CMK (cell line): ENCODE data around the gene MBD3L2B.
A peak's percentile ranks its signal among the peaks of the same experiment; 100 is the strongest.

Source experiments
- DNase-seq: peaks from one replicate; pipeline ENCODE4 v3.0.0-alpha.2; 2010; ENCODE audit warnings: low read depth

MBD3L2B gene

DNA sequence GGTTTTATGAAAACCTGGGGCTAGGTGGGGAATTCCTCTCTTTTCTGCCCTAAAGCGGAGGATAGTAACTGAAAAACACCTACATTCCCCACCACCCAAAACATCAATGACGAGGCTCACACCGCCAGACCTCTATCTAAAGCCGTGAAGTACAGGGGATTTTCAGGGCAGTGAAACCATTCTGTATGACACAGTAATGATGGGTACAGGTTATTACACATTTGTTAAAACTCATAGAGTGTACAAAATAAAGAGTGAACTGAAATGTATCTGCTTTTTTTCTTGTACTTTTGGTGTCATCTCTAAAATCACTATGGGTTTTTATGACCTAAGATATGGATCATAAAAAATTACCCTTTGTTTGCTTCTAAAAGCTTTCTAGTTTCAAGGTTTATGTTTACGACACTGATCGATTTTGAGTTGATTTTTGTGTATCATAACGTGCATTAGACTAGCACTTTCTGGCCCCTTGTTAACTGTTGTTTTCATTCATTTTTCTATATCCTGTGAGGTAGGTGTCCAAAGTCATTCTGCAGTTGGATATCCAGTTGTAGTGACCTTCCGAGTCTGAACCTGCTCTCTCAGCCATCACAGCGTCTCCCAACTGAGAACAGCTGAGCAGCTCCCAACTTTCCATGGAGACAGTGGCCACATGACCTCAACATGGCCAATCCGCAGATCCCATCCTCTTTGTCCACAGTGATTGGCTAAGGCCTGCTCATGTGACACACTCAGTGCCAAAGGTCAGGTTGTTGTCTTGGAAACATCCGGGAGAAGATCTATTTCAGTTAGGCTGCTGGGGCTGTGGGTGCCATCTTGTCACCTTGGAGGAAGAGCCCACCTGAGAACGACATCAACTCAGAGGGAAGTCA lies 10.3 kb downstream of the MBD3L2B start:
- DNase-seq = no peak

DNA sequence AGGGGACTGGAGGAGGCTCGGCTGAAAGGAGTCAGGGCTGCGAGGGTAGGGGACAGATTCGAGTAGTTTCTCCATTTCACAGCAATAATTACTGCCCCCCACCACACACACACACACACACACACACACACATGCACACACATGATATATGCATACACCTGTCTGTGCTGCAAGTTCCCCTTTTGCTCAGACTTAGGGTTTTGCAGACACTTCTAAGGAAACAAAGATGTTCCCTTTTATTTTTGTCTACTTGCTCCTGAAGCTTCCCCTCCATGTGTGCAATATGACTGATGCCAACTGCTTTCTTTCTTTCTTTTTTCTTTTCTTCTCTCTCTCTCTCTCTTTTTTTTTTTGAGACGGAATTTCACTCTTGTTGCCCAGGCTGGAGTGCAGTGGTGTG lies 13.4 kb downstream of the MBD3L2B start:
- DNase-seq = no peak

DNA sequence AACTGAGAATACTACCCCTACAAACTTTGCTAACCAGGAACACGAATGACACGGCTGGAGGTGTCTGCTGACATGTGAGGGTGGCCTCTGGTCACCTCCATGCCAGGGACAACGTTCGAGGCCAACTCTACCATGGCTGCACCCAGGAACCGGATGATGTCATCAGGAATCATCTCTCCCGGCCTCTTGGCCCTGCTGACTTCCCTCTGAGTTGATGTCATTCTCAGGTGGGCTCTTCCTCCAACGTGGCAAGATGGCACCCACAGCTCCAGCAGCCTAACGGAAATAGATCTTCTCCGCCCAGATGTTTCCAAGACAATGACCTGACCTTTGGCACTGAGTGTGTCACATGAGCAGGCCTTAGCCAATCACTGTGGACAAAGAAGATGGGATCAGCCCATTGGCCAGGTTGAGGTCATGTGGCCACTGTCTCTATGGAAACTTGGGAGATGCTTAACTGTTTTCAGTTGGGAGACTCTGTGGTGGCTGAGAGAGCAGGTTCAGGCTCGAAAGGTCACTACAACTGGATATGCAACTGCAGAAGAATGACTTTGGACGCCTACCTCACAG lies 15.0 kb downstream of the MBD3L2B start:
- DNase-seq = no peak

DNA sequence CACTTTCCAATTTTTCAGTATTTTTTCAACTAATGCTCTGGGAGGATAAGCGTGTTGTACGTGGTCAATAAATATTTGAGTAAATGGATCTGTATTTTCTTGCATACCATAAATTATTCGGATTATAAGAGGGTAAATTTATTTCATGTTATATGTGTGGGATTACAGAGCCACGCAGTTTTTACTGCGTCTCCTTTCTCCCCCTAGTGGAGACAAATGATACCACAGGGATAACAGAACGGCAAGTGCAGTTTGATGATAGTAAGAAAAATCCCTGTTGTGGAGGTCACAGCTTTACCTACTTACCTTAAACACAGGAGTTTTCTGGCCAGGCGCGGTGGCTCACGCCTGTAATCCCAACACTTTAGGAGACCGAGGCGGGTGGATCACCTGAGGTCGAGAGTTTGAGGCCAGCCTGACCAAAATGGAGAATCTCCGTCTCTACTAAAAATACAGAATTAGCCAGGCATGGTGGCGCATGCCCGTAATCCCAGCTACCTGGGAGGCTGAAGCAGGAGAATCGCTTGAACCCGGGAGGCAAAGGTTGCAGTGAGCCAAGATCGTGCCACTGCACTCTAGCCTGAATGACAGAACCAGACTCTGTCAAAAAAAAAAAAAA lies 16.8 kb downstream of the MBD3L2B start:
- no peak for DNase-seq

DNA sequence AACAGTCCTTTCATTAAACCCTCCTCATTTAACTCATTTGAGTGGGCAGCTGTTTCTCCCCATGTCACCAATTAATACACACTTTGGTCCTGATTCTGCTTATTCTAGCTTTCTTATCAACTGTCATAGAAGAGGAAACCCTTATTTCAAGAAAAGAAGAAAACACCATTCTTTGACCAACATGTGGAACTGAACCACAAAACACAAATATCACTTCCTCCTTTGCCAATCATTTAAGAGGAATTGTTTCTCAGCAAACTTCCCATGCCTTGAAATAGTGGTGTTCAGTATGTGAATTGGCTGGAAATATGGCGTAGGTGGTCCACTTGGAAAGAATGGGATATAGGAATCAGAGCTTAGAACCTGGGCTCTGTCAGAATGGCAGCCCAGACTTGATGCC lies 20.4 kb downstream of the MBD3L2B start:
- no peak for DNase-seq

DNA sequence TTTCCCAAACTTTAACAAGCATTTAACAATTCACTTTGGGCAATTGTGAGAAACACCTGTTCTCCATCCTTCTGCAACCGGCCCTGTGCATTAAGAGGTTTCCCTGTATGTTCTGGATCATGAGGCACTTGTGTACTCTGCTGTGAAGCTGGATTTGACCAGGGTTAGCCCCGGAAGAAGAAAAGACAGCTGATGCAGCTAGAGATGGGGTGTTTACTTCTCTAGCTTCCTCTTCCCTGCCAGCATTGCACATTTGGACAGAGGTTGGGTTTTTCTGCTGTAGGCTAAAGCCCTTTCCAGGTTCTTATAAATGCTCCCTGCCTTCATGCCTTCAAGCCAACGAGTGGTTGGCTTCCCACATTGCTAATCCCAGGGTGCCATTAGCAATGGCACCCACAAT lies 20.9 kb downstream of the MBD3L2B start:
- DNase-seq = no peak

DNA sequence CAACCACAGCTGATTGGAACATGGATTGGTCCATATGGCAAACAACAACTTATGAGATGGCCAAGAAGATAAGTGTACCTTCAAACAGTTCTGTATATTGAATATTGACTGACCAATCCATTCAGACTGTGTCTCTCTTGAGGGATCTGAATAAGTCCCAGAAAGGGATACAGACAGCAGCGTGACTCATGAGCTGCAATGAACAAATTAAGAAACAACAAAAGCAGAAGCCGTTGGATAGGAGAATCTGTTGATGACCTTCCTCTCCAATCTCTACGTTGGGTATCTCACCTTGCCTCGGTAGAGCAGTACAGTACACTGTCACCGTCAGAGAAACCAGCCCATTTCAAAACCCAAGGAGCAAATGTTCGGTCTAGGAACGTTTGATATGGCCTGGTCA lies 21.3 kb downstream of the MBD3L2B start:
- no peak for DNase-seq

DNA sequence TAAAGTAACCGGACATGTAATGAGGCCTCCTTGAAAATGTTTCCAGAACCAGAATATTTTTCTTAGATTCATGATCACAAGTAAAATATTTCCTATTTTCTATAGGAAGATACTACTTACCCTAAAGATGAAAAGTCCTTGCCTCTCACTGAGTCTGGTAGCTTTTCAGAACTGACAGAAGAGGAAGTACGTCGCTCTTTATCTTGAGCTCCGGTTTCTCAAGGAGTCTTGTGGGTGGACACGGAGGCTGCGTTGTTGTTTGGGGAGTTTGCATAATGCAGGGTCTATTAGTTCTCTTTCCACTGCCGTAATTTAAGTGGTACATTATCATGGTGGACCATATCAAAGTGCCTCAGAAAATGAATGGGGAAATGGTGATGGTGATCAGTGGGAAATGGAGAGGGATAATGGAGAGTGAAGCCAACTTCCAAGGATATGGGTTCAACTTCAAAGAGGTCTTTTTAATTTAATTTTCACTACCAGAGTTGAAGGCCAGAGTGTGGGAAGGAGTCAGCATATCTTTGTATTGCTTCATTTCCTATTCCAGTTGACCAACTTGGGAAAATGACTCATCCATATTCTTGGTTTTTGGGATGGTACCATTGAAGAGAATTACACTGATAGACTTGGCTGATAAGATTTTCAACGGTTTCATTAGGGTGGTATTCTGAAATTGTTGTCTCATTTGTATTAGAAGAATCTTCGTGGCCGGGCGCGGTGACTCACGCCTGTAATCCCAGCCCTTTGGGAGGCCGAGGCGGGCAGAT lies 23.4 kb downstream of the MBD3L2B start:
- DNase-seq = peak; percentile 54

DNA sequence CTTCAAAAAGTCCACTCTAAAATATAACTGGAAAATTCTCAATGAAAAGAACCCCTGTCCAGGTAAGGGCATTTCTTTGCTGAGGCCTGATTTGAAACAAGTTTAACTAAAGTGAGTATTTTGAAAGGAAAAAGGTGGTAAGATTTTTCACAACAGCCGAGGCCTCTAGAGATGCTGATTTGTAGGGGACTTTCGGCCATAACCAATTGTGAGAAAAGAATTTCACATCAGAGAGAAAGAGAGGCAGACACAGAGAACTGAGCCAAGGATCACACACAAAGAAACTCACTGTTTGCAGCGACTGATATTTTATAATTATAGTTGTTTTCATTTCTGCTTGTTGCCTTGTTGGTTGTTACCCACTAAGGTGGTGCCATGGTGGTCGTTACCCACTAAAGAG lies 24.4 kb downstream of the MBD3L2B start:
- DNase-seq = no peak

DNA sequence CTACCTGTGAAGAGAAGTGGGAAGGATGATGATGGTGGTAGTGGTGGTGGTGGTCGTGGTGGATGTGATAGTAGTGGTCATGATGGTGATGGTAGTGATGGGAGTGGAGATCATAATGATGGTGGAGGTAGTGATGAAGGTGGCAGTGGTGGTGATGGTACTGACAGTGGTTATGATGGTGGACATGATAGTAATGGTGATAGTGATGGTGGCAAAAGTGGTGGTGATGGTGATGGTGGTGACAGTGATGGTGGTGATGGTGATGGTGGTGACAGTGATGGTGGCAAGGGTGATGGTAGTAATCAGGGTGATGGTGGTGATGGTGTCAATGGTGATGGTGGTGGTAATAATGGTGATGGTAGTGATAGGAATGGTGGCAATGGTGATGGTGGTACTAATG lies 26.2 kb downstream of the MBD3L2B start:
- no peak for DNase-seq

DNA sequence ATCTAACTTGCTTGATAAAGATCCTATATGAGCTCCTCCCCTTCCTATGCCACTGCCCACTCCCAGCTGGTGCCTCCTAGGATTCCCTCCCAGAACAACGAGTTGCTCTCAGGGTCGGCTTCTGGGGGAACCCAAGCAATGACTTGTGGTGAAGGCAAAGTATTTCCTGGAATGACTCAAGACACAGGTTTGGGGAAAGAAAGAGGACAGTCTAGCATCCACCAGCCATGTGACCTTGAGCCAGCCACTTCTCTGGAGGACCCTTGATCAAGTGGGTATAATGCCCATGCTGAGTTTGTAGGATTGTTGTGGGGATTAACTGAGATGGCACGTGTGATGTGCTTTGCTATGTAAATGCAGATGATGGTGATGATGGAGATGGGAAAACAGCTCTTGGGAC lies 33.0 kb downstream of the MBD3L2B start:
- DNase-seq = no peak

DNA sequence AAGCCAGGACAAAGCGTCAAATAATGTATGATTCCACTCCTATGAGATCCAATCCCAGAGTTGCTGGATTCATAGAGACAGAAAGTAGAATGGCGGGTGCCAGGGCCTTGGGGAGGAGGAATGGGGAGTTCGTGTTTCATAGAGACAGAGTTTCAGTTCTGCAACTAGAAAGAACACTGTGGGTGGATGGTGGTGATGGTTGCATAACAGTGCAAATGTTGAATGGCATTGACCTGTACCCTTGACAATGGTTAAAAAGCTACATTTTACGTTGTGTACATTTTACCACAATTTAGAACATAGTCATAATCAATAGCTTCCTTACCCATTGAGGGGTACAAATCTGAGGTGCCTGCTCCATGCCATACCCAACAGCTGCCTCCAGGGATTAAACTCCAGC lies 33.4 kb downstream of the MBD3L2B start:
- no peak for DNase-seq

DNA sequence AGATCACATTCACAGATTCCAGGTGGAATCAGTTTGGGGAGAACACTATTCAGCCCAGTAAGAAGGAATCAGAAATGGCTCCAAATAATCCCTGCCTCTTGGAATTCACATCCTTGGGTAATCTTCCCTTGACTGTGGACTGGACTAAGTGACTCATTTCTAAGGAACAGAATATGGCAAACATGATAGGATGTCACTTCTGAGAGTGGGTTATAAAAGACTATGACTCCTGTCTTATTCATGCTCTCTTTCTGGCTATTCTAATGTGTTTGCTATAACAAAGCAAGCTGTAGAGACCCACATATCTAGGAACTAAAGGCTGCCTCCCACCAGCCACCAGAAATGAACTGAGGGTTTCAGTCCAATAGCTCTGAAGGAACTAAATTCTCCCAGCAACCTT lies 37.8 kb downstream of the MBD3L2B start:
- no peak for DNase-seq

DNA sequence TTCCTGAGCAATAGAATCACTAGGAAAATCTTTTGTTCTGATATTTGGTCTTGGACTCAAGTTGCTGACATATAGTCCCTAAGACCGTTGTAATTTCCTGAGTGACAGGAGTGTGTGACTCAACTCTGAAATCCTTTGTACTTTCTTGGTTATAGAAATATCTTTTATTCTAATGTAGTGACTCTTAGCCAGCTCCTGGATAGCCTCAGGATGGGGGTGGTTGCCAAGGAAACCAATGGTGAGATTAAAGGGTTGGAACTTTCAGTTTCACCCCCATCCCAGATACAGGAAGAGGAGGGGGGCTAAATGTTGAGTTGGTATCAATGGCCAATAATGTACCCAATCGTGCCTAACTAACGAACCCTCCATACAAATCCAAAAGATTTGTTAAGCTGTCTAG lies 41.8 kb downstream of the MBD3L2B start:
- DNase-seq = no peak

DNA sequence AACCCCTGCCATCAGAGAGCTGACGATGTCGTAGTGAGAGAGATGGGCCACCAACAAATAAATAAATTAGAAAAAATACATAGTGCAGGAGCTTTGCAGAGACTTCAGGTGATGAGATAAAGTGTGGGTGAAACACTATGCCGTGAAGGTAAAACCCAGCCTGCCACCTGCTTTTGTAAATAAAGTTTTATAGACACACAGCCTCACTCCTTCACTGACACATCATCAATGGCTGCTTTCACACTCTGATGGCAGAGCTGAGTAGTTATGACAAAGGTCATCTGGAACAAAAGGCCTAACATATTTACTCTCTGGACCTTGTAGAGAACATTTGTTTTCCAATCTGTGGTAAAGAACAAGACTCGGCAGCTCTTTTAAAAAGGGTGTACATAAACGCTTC lies 45.0 kb downstream of the MBD3L2B start:
- no peak for DNase-seq

DNA sequence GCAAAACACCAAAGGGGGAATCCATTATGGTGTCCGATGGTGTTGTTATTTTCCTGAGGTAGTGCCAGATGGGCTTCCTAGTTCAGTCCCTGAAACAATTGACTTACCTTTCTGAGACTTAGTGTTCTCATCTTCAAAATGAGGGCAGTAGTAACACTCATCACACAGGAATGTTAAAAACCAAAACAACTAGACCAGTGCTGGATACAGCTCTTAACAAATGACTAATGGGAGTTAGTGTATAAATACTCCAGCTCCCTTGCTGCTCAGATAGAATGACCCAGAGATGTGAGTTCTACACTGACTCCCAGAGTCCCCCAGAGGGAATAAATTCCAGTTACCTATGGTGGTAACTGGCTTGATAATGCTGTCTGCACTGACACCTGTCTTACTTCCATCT lies 49.9 kb downstream of the MBD3L2B start:
- DNase-seq = no peak

DNA sequence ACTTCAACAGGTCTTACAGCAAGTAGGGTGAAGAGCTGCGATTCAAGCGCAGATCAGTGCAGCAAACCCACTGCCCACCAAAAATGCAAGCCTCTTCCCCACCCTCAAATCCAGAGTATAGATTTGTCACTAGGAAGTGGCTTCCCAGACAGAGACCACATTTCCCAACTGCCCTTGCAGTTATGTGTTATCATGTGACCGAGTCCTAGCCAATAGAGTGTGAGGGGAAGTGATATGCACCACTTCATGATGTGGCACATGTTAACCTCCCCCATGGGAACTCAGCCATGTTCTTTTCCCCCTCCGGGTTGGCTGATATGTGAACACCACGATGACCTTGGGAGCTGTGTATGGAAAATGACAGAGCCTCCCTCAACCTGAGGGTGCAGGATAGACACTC lies 50.8 kb downstream of the MBD3L2B start:
- DNase-seq = peak; percentile 80

DNA sequence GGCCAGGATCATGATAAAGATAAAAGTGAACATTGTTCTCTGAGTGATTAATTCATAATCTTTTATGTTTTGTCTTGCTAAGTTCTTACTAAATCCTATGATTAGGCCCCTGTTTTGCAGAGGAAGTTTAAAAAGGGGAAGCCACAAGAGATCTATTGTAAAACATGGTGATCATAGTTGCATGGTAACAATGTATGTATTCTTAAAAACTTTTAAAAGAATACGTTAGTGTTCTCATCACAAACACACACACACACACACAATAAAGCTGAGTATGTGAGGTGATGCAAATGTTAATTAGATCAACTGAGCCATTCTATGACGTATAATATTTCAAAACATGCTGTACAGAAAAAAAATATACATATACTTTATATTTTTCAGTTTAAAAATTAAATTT lies 51.2 kb downstream of the MBD3L2B start:
- no peak for DNase-seq

DNA sequence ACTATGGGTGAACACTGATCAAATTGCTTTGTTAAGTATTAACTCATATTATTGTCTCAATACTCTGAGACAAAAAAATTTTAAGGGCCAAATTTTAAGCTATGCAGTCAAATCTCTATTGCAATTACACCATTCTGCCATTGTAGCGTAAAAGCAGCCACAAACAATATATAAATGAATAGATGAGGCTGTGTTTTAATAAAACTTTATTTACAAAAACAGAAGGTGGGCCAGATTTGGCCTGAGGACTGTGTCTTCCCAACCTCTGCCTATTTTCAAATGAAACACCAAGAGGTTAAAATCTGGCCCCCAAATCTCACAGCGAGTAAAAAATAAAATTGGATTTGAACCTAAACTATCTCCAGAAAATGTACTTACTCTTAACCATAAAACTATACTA lies 51.7 kb downstream of the MBD3L2B start:
- DNase-seq = no peak
